CD4-positive, alpha-beta T cell (primary cell): ENCODE results near the gene TMEM161B. TPM values are rescaled to one million over a fixed set of nuclear protein-coding genes. Genes with fewer than 3 reads are reported as not detected.

Experiments used
- ATAC-seq: fragments of 200-7000 bp; cut with Tn5 transposase; one replicate; pipeline ENCODE4 v1.10.0; 2022; ENCODE audit warnings: mild to moderate bottlenecking; ENCODE audit not compliant: poor library complexity
- CTCF ChIA-PET: fragments of 350-600 bp; sonication (Branson Sonifier 250); formaldehyde crosslinking; loops from one replicate; lab custom pipeline; 2021; ENCODE audit warnings: antibody characterized with exemption, inconsistent platforms; lab: Charles Lee
- POLR2A ChIA-PET: fragments of 350-600 bp; sonication (Branson Sonifier 250); formaldehyde crosslinking; loops from one replicate; lab custom pipeline; 2021; ENCODE audit warnings: antibody characterized with exemption, inconsistent platforms; lab: Charles Lee
- DNase-seq, 14 experiments: peaks; one replicate each; pipeline ENCODE4 v3.0.0-alpha.2; 2013 to 2020; ENCODE audit warnings: mixed read lengths in 2 of 14
- H3K27ac ChIP-seq, 2 donors: one replicate each; pipeline versions ENCODE4 v1.5.1 to v1.7.0; 2013; ENCODE audit warnings: low read length in 2 of 2, low read depth in 1 of 2, mild to moderate bottlenecking in 1 of 2
- H3K27me3 ChIP-seq, 2 experiments: 1 replicate in 1 of 2; 2 replicates in 1 of 2; pipeline versions ENCODE4 v1.6.1 to v1.7.0; 2013; ENCODE audit warnings: low read length in 2 of 2, control low read depth in 1 of 2, mild to moderate bottlenecking in 1 of 2, moderate library complexity in 1 of 2; ENCODE audit not compliant: insufficient read depth in 2 of 2, control insufficient read depth in 1 of 2
- H3K36me3 ChIP-seq: one replicate; pipeline ENCODE4 v1.6.1; 2013; ENCODE audit warnings: low read length, control low read depth; ENCODE audit not compliant: insufficient read depth
- H3K4me1 ChIP-seq: one replicate; pipeline ENCODE4 v1.6.1; 2013; ENCODE audit warnings: low read length, control low read depth; ENCODE audit not compliant: insufficient read depth
- H3K4me3 ChIP-seq: one replicate; pipeline ENCODE4 v1.5.1; 2013; ENCODE audit warnings: mild to moderate bottlenecking, low read length, moderate library complexity
- H3K9me3 ChIP-seq, 2 experiments: 1 replicate in 1 of 2; 2 replicates in 1 of 2; pipeline versions ENCODE4 v1.6.1 to v1.7.0; 2013; ENCODE audit warnings: low read length in 2 of 2, mild to moderate bottlenecking in 2 of 2, control low read depth in 1 of 2, moderate library complexity in 1 of 2; ENCODE audit not compliant: control insufficient read depth in 1 of 2, insufficient read depth in 1 of 2
- H3K27ac Mint-ChIP-seq: one replicate; pipeline ENCODE4 v1.8.0; 2020; ENCODE audit warnings: mixed read lengths
- H3K27me3 Mint-ChIP-seq: one replicate; pipeline ENCODE4 v1.8.0; 2021; ENCODE audit warnings: mixed read lengths
- H3K36me3 Mint-ChIP-seq: one replicate; pipeline ENCODE4 v1.8.0; 2021; ENCODE audit warnings: low read depth, mixed read lengths
- H3K4me1 Mint-ChIP-seq: one replicate; pipeline ENCODE4 v1.8.0; 2021; ENCODE audit warnings: low read depth, mixed read lengths
- H3K4me3 Mint-ChIP-seq: one replicate; pipeline ENCODE4 v1.8.0; 2020; ENCODE audit warnings: mild to moderate bottlenecking, mixed read lengths
- H3K9me3 Mint-ChIP-seq: one replicate; pipeline ENCODE4 v1.8.0; 2020; ENCODE audit warnings: mixed read lengths
- CTCF ChIP-seq: fragments of 200-600 bp; IDR thresholded peaks from one replicate; pipeline ENCODE4 v1.8.0; 2022; ENCODE audit warnings: antibody characterized with exemption, mild to moderate bottlenecking
- intact Hi-C, 2 experiments: fragments of 100-400 bp; cut with DNase I in 1 of 2; cut with micrococcal nuclease in 1 of 2; formaldehyde crosslinking; loops; one replicate each; pipeline versions ENCODE4 v1.15.1 to v1.9.0; 2023 to 2025; cut with DNase I, micrococcal nuclease
- total RNA-seq, 174 experiments: library from RNA in 2 of 174; stranded (reverse) in 2 of 174; gene quantifications; one replicate each; pipeline ENCODE4 v1.2.3 and lab custom pipeline; 2021 to 2026

TMEM161B gene
- total RNA-seq, 2 experiments from 2014 or later, result 16.7 to 19.6 TPM

GRCh38 chr5:88287302-88287701, 18.7 kb upstream of the TMEM161B start:
- Mint-ChIP-seq H3K4me1 (no peaks in the 10 kb centered on the region), H3K36me3 (peaks cover 64% of the 10 kb centered on the region), H3K27ac (no peak overlapping the region), H3K9me3 (no peaks in the 10 kb centered on the region), H3K27me3 (no peaks in the 10 kb centered on the region), H3K4me3 (no peak overlapping the region)
- no peaks in the 10 kb centered on the region for H3K27me3 ChIP-seq
- ChIA-PET CTCF (no interaction called here), POLR2A (no interaction called here)
- no peaks in the 10 kb centered on the region for H3K4me1 ChIP-seq
- H3K4me3 ChIP-seq, result no peak overlapping the region
- ATAC-seq (no peak), DNase-seq (no peak)
- H3K36me3 ChIP-seq, result peaks cover 7% of the 10 kb centered on the region
- H3K9me3 ChIP-seq, result no peaks in the 10 kb centered on the region
- TF ChIP-seq CTCF, result no peak
- no peak overlapping the region for H3K27ac ChIP-seq
- intact Hi-C loops, result no loop called here

- intact Hi-C loops, result no loop called here
- Histone ChIP-seq H3K27me3 (no peaks in the 10 kb centered on the region), H3K4me3 (no peak overlapping the region), H3K4me1 (no peaks in the 10 kb centered on the region), H3K36me3 (peaks cover 7% of the 10 kb centered on the region), H3K9me3 (no peaks in the 10 kb centered on the region), H3K27ac (no peak overlapping the region)
- ChIA-PET POLR2A (no interaction called here), CTCF (no interaction called here)
- Mint-ChIP-seq H3K9me3 (no peaks in the 10 kb centered on the region), H3K27me3 (no peaks in the 10 kb centered on the region), H3K4me3 (no peak overlapping the region), H3K4me1 (no peaks in the 10 kb centered on the region), H3K27ac (no peak overlapping the region), H3K36me3 (peaks cover 40% of the 10 kb centered on the region)
- TF ChIP-seq CTCF, result no peak
- DNase-seq, result no peak
- no peak for ATAC-seq
Measured at GRCh38 chr5:88283690-88284089, 15.0 kb upstream of the TMEM161B start.

- no peak for DNase-seq
- no peak overlapping the region for H3K4me3 Mint-ChIP-seq
- H3K27ac Mint-ChIP-seq, result no peak overlapping the region
- no peak for TF ChIP-seq CTCF
- ChIA-PET POLR2A (no interaction called here), CTCF (no interaction called here)
- H3K27me3 Mint-ChIP-seq, result no peaks in the 10 kb centered on the region
- H3K27ac ChIP-seq, result no peak overlapping the region
- intact Hi-C loops, result no loop called here
- H3K36me3 Mint-ChIP-seq, result peaks cover 27% of the 10 kb centered on the region
- no peaks in the 10 kb centered on the region for H3K4me1 ChIP-seq
- H3K4me1 Mint-ChIP-seq, result peaks cover 5% of the 10 kb centered on the region
- no peak for ATAC-seq
- H3K27me3 ChIP-seq, result no peaks in the 10 kb centered on the region
- no peaks in the 10 kb centered on the region for H3K9me3 ChIP-seq
- H3K4me3 ChIP-seq, result no peak overlapping the region
- H3K9me3 Mint-ChIP-seq, result no peaks in the 10 kb centered on the region
- H3K36me3 ChIP-seq, result peaks cover 7% of the 10 kb centered on the region
Measured at GRCh38 chr5:88281322-88281721, 12.7 kb upstream of the TMEM161B start.
